Esophagus muscularis mucosa (tissue), 3 donors: ENCODE data around the gene EHD4.

Experiments used
- EP300 ChIP-seq: sonication (generic); formaldehyde crosslinking; IDR thresholded peaks from one replicate; pipeline ENCODE4 v1.6.1; 2017; ENCODE audit warnings: antibody characterized with exemption
- POLR2AphosphoS5 ChIP-seq, 2 donors: sonication (generic); formaldehyde crosslinking; IDR thresholded peaks; one replicate each; pipeline ENCODE4 v1.6.1; 2017; ENCODE audit warnings: antibody characterized with exemption in 2 of 2

DNA sequence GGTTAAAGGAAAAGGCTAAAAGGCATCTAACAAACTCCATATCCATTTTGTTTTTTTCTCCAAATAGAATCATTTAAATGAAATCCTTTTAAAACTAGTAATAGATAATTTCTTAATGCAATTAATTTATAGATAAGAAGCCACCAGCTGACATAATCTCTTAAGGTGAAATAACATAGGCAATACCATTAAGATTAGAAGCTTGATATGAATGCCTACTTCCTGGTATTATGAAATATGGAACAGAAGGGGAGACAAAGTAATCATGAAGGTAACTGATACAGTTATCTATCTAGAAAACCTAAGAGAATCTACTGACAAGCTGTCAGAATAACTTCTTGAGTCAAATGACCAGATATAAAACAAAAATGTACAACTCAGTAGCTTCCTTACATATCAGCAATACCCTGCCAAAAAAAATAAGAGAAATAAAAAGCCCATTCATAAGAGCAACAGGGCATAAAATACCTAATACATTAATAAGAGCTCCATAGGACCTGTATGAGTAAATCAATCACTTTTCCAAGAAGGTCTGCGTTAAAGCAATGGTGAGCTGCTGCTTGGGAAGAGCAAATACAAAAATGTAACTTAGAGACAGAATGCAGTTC lies 10.7 kb downstream of the EHD4 start:
- no peak for TF ChIP-seq EP300
- no peak for TF ChIP-seq POLR2AphosphoS5 (IDR thresholded peaks at IDR 0.05)
